Activated naive CD8-positive, alpha-beta T cell (primary cell): Measurements from ENCODE around the gene PDGFA.

ENCODE experiments used
- H3K27ac Mint-ChIP-seq: one replicate; pipeline ENCODE4 v1.8.0; 2021; ENCODE audit warnings: mixed read lengths
- H3K27me3 Mint-ChIP-seq: one replicate; pipeline ENCODE4 v1.8.0; 2021; ENCODE audit warnings: mixed read lengths
- H3K36me3 Mint-ChIP-seq: one replicate; pipeline ENCODE4 v1.8.0; 2021; ENCODE audit warnings: mixed read lengths
- H3K4me1 Mint-ChIP-seq: one replicate; pipeline ENCODE4 v1.8.0; 2021; ENCODE audit warnings: low read depth, mixed read lengths
- H3K4me3 Mint-ChIP-seq: one replicate; pipeline ENCODE4 v1.8.0; 2021; ENCODE audit warnings: mild to moderate bottlenecking, mixed read lengths
- H3K9me3 Mint-ChIP-seq: one replicate; pipeline ENCODE4 v1.8.0; 2021; ENCODE audit warnings: low read depth, mixed read lengths

PDGFA gene

GRCh38 chr7:518630-519483 lies 789 bp downstream of the PDGFA start:
- no peaks in the 10 kb centered on the region for H3K9me3 Mint-ChIP-seq
- H3K4me1 Mint-ChIP-seq, result peaks cover 10% of the 10 kb centered on the region
- no peaks in the 10 kb centered on the region for H3K36me3 Mint-ChIP-seq
- peak overlapping the region; percentile 86 for H3K4me3 Mint-ChIP-seq
- no peaks in the 10 kb centered on the region for H3K27me3 Mint-ChIP-seq
- no peak overlapping the region for H3K27ac Mint-ChIP-seq

DNA sequence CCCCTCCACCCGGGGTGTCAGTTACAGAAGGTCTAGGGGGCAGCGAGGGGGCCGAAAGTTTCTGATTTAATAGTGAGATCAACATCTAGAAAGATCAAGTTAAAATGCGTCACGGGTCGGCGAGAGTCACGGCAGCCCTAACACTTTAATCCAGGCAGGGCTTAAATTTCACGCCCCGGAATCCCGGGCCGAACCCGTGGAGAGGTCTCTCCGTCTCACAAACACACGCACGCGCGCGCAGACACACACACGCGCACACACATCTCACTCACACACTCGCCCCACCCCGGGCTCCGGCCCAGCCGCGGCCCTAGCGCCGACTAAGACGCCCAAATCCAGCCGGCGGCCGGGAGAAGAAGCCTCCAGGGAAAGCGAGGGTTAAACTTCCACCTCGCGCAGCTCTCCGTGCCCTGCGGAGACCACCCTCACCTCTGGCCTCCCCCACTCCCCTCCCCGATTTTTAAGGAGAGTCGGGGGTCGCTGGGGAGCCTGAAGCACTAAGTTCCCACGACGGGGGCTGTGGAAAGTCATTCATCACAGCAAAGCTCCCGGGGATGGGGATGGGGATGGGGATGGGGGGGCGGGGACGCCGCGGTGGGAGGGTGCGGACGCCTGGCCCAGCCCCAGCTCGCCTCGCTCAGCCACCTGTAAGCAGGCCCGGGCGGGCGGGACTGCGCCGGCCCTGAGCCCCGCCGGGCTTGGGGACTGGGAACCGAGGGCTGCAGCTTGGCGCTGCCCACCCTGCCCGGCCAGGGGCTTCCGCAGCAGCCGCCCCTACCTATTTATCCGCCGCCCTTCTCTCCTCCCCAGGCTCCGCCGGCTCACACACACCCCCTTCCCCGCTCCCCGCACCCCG lies 1.6 kb downstream of the PDGFA start:
- peaks cover 13% of the 10 kb centered on the region for H3K4me1 Mint-ChIP-seq
- no peaks in the 10 kb centered on the region for H3K9me3 Mint-ChIP-seq
- no peak overlapping the region for H3K27ac Mint-ChIP-seq
- no peaks in the 10 kb centered on the region for H3K36me3 Mint-ChIP-seq
- H3K27me3 Mint-ChIP-seq, result no peaks in the 10 kb centered on the region
- peak overlapping the region; percentile 86 for H3K4me3 Mint-ChIP-seq

DNA sequence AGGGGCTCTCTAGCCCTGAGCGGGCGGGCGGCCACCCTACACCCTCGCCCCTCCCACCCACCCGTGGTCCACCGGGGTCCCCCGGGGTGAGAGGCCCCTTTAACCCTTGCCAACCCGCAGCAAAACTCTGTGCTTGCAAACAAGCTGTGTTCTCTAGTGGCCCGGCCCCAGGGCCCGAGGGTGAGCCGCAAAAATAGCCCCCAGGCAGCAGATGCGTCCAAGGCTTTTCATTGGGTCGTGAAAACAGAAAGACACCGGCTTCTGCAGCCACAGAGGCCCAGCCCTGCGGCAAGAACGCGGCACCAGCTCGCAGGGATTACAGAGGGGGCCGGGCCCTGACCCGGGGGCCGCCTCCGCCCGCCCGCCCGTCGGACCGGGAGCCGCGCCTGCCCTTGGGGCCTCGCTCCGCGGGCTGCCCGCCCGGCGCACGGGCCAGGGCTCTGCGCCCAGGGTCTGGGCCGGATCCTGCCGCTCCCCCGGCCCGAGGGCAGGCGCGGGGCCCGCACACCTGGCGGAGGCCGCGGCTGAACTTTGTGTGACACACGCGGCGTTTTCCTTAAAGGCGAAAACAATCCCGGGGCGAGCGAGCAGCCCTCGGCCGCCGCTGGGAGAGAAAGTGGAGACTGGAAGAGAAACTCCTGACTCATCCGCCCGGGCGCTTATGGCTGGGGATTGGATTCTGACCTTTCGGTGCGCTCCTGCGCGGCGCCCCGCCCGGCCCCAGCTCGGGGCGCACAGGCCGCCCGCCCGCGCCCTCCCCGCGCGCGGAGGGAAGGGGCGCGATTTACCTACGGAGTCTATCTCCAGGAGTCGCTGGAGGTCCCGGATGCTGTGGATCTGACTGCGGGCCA lies 2.8 kb downstream of the PDGFA start:
- no peak overlapping the region for H3K27ac Mint-ChIP-seq
- no peaks in the 10 kb centered on the region for H3K9me3 Mint-ChIP-seq
- no peaks in the 10 kb centered on the region for H3K27me3 Mint-ChIP-seq
- peak overlapping the region; percentile 38 for H3K4me3 Mint-ChIP-seq
- peaks cover 13% of the 10 kb centered on the region for H3K4me1 Mint-ChIP-seq
- no peaks in the 10 kb centered on the region for H3K36me3 Mint-ChIP-seq

GRCh38 chr7:516216-516605 lies 3.4 kb downstream of the PDGFA start:
- H3K27ac Mint-ChIP-seq, result no peak overlapping the region
- H3K4me3 Mint-ChIP-seq, result peak overlapping the region; percentile 38
- H3K9me3 Mint-ChIP-seq, result no peaks in the 10 kb centered on the region
- no peaks in the 10 kb centered on the region for H3K27me3 Mint-ChIP-seq
- H3K4me1 Mint-ChIP-seq, result peaks cover 13% of the 10 kb centered on the region
- no peaks in the 10 kb centered on the region for H3K36me3 Mint-ChIP-seq

DNA sequence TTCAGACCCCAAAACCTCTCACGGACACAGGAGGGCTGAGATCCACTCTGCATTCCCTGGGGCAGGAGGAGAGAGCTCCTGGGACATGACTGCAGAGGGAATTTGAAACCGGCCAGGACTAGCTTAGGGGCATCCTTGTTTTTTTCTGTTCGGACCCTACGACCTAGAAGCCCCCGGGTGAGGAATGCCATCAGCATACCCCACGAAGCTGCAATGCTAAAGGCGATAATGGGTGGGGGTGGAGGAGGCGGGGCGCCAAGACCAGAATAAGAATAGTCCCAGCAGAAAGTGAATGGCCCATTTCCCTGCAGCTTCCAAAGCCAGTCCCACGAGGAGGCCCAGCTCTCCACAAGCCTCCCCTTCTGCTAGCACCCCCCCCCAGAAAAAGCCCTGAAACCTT lies 4.0 kb downstream of the PDGFA start:
- Mint-ChIP-seq H3K4me3 (no peak overlapping the region), H3K36me3 (no peaks in the 10 kb centered on the region), H3K27me3 (no peaks in the 10 kb centered on the region), H3K27ac (no peak overlapping the region), H3K9me3 (no peaks in the 10 kb centered on the region), H3K4me1 (peaks cover 13% of the 10 kb centered on the region)

- H3K27me3 Mint-ChIP-seq, result no peaks in the 10 kb centered on the region
- no peaks in the 10 kb centered on the region for H3K9me3 Mint-ChIP-seq
- peaks cover 13% of the 10 kb centered on the region for H3K4me1 Mint-ChIP-seq
- no peaks in the 10 kb centered on the region for H3K36me3 Mint-ChIP-seq
- H3K4me3 Mint-ChIP-seq, result peak overlapping the region; percentile 13
- no peak overlapping the region for H3K27ac Mint-ChIP-seq
Measured at GRCh38 chr7:514651-515598, 4.7 kb downstream of the PDGFA start.

DNA sequence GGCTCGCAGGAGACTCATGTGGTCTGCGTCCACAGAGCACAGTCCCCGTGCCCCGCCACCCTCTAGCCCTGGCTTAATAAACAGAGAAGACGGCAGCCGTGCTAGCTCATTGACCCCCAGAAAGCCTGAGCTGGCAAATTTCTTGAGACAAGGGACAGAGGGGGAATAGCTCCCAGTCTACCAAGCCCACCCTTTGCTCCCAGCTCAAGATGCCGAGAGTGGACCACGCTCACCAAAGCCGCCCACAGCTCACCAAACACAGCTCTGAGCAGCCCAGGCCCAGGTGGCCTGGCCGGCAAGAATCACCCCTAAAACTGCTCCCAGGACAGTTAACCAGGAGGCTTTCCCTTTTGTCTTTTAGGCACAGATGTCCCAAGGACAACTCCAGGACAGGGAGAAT lies 5.4 kb downstream of the PDGFA start:
- Mint-ChIP-seq H3K27ac (no peak overlapping the region), H3K36me3 (no peaks in the 10 kb centered on the region), H3K9me3 (no peaks in the 10 kb centered on the region), H3K4me1 (peaks cover 13% of the 10 kb centered on the region), H3K4me3 (no peak overlapping the region), H3K27me3 (no peaks in the 10 kb centered on the region)

DNA sequence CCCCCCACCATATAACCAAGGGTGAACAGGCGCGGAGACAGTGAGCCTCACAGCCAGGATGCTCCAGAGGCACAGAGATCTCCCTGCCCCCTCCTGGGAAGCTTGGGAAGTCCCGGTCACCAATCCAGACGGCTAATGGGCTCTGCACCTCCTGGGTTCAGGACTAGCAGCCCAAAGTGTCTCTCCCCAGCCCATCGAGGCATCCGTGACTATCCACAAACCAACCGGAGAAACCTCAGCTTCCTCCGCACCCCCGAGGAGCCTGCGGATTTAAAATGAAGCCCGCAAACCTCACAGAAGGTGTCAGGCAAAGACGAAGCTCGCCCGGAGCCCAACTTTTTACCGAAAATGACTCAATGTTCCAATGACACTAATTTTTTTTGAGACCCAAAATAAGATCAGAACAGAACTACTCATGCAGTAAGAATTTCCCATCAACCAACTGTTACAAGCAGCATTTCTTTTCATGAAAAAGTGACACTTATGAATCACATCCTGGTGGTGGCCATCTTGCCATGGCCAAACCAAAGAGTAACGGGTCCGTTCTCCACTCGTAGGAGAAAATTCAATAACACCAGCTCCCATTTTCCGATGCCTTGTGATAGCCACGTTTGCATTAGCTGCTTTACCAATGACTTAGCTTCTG lies 6.0 kb downstream of the PDGFA start:
- H3K4me1 Mint-ChIP-seq, result peaks cover 13% of the 10 kb centered on the region
- H3K4me3 Mint-ChIP-seq, result no peak overlapping the region
- H3K9me3 Mint-ChIP-seq, result no peaks in the 10 kb centered on the region
- no peaks in the 10 kb centered on the region for H3K36me3 Mint-ChIP-seq
- no peaks in the 10 kb centered on the region for H3K27me3 Mint-ChIP-seq
- H3K27ac Mint-ChIP-seq, result no peak overlapping the region

GRCh38 chr7:512541-513311 lies 6.9 kb downstream of the PDGFA start:
- Mint-ChIP-seq H3K9me3 (no peaks in the 10 kb centered on the region), H3K27me3 (no peaks in the 10 kb centered on the region), H3K4me3 (no peak overlapping the region)

DNA sequence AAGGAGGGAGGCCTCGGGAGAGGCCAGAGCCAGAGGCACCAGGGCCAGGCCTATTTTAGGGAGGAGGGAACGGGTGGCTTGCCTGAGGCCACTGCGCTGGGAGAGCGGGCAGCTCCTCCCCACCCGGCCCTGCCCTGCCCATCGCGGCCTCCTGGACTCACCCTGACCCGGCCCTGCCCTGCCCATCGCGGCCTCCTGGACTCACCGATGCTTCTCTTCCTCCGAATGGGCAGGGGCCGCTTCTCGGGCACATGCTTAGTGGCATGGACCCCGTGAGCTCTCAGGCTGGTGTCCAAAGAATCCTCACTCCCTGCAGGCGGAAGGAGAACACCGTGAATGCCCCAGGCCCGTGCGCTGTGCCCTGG lies 7.5 kb downstream of the PDGFA start:
- Mint-ChIP-seq H3K4me3 (no peak overlapping the region), H3K27ac (no peak overlapping the region), H3K9me3 (no peaks in the 10 kb centered on the region), H3K4me1 (peaks cover 7% of the 10 kb centered on the region), H3K36me3 (no peaks in the 10 kb centered on the region), H3K27me3 (no peaks in the 10 kb centered on the region)

More at GRCh38 chr7:512541-513311, 6.9 kb downstream of the PDGFA start:
- H3K36me3 Mint-ChIP-seq, result no peaks in the 10 kb centered on the region
- no peak overlapping the region for H3K27ac Mint-ChIP-seq
- H3K4me1 Mint-ChIP-seq, result peaks cover 8% of the 10 kb centered on the region

DNA sequence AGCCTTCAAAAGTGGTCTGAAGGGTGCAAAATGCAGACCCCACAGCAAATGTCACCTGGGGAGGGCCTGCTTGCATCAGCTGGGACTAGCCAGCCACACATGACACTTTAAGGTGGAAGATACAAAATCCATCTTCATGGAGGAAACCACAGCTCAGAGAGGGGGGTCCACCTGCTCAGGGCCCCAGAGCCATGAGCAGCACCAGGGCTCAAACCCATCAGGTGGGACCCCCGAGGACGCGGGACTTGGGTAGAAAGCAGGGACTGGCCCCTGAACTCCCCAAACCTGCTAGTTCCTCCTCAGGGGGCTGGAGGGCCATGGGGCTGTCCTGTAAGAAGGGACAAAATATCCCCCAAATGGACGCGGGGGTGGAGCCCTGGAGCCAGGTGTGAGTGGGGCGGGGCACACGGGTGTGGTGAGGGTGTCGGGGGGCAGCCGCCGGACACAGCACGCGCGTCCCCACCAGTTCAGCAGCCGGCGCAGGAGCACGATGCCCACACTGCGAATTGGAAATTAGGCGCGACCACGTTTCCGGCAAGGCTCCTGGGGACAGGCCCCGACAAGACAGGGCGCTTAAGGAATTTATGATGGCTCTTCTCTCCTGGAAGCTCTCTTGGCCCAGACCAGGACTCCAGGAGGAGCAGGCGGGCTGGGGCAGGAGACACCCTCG lies 8.0 kb downstream of the PDGFA start:
- no peaks in the 10 kb centered on the region for H3K9me3 Mint-ChIP-seq
- H3K27ac Mint-ChIP-seq, result no peak overlapping the region
- no peak overlapping the region for H3K4me3 Mint-ChIP-seq
- H3K4me1 Mint-ChIP-seq, result peaks cover 7% of the 10 kb centered on the region
- H3K27me3 Mint-ChIP-seq, result no peaks in the 10 kb centered on the region
- H3K36me3 Mint-ChIP-seq, result no peaks in the 10 kb centered on the region

- H3K27me3 Mint-ChIP-seq, result no peaks in the 10 kb centered on the region
- H3K27ac Mint-ChIP-seq, result no peak overlapping the region
- H3K4me1 Mint-ChIP-seq, result peaks cover 4% of the 10 kb centered on the region
- H3K9me3 Mint-ChIP-seq, result no peaks in the 10 kb centered on the region
- no peak overlapping the region for H3K4me3 Mint-ChIP-seq
- no peaks in the 10 kb centered on the region for H3K36me3 Mint-ChIP-seq
Measured at GRCh38 chr7:510782-511281, 8.8 kb downstream of the PDGFA start.
